SK-N-MC (cell line): ENCODE data around the gene ENAM.
"Not testable (repeated sequence)": the region's sequence is repeated elsewhere in the genome, so short reads cannot be mapped to it uniquely, and the experiment has no call there.

Experiments used
- DNase-seq: peaks from one replicate; pipeline ENCODE4 v3.0.0-alpha.2; 2011; ENCODE audit warnings: low read depth, low spot score
- H3K27ac ChIP-seq: fragments of 200-600 bp; sonication (generic); 2 replicates; pipeline ENCODE4 v1.5.1; 2016; ENCODE audit warnings: mixed run types
- H3K36me3 ChIP-seq: fragments of 200-600 bp; sonication (generic); 2 replicates; pipeline ENCODE4 v1.6.1; 2017; ENCODE audit warnings: antibody characterized with exemption, low read length, mixed read lengths; ENCODE audit not compliant: insufficient read depth
- H3K4me3 ChIP-seq: fragments of 200-600 bp; sonication (generic); 2 replicates; pipeline ENCODE4 v1.5.1; 2016
- H3K9ac ChIP-seq: fragments of 200-600 bp; sonication (generic); 2 replicates; pipeline ENCODE4 v1.8.0; 2017; ENCODE audit warnings: mixed run types, mixed read lengths; ENCODE audit not compliant: insufficient read length
- H3K9me3 ChIP-seq: fragments of 200-600 bp; sonication (generic); 2 replicates; pipeline ENCODE4 v1.6.1; 2017; ENCODE audit warnings: low read depth, mild to moderate bottlenecking, antibody characterized with exemption, low read length, moderate library complexity, mixed read lengths
- EZH2 ChIP-seq: fragments of 200-600 bp; sonication (generic); IDR thresholded peaks from one replicate; pipeline ENCODE4 v1.6.1; 2017; ENCODE audit warnings: antibody characterized with exemption
- FOXP2 ChIP-seq: optimal IDR thresholded peaks from 2 replicates; pipeline ENCODE3; 2011; ENCODE audit warnings: mild to moderate bottlenecking, moderate library complexity; ENCODE audit not compliant: insufficient read depth; ENCODE audit errors: extremely low read length, control extremely low read depth
- POLR2AphosphoS5 ChIP-seq: IDR thresholded peaks from 2 replicates; pipeline ENCODE4 v1.6.1; 2012; ENCODE audit warnings: mild to moderate bottlenecking, low read depth, low read length, borderline replicate concordance

Gene ENAM

GRCh38 chr4:70640192-70640591 is 11.6 kb downstream of the ENAM start:
- no peak for DNase-seq
- TF ChIP-seq POLR2AphosphoS5 (no peak), FOXP2 (no peak), EZH2 (no peak)
- H3K4me3 ChIP-seq: no peak overlapping the region
- H3K9ac ChIP-seq: no peak overlapping the region
- H3K9me3 ChIP-seq: no peaks in the 10 kb centered on the region
- H3K27ac ChIP-seq: no peak overlapping the region
- no peaks in the 10 kb centered on the region for H3K36me3 ChIP-seq

GRCh38 chr4:70650741-70651140 is 22.2 kb downstream of the ENAM start:
- not testable (repeated sequence) for DNase-seq, H3K4me3 ChIP-seq, H3K36me3 ChIP-seq, H3K9ac ChIP-seq, H3K9me3 ChIP-seq, H3K27ac ChIP-seq

GRCh38 chr4:70651864-70652506 is 23.4 kb downstream of the ENAM start:
- Histone ChIP-seq H3K27ac (no peak overlapping the region), H3K36me3 (no peaks in the 10 kb centered on the region), H3K4me3 (no peak overlapping the region), H3K9me3 (no peaks in the 10 kb centered on the region), H3K9ac (no peak overlapping the region)
- DNase-seq: peak; percentile 50
- no peak for TF ChIP-seq FOXP2
- TF ChIP-seq EZH2: no peak
- no peak for TF ChIP-seq POLR2AphosphoS5

GRCh38 chr4:70654605-70655011 is 26.1 kb downstream of the ENAM start:
- TF ChIP-seq EZH2 (no peak), FOXP2 (no peak), POLR2AphosphoS5 (no peak)
- H3K36me3 ChIP-seq: no peaks in the 10 kb centered on the region
- H3K4me3 ChIP-seq: no peak overlapping the region
- H3K9me3 ChIP-seq: no peaks in the 10 kb centered on the region
- no peak for DNase-seq
- H3K27ac ChIP-seq: no peak overlapping the region
- no peak overlapping the region for H3K9ac ChIP-seq

GRCh38 chr4:70657326-70657725 is 28.8 kb downstream of the ENAM start:
- no peak overlapping the region for H3K27ac ChIP-seq
- no peak for DNase-seq

GRCh38 chr4:70658418-70658817 is 29.9 kb downstream of the ENAM start:
- H3K9ac ChIP-seq: no peak overlapping the region
- no peak overlapping the region for H3K27ac ChIP-seq
- H3K36me3 ChIP-seq: no peaks in the 10 kb centered on the region
- no peaks in the 10 kb centered on the region for H3K9me3 ChIP-seq
- DNase-seq: no peak
- TF ChIP-seq FOXP2: no peak
- no peak for TF ChIP-seq EZH2
- no peak overlapping the region for H3K4me3 ChIP-seq

More at GRCh38 chr4:70657326-70657725, 28.8 kb downstream of the ENAM start:
- Histone ChIP-seq H3K36me3 (no peaks in the 10 kb centered on the region), H3K9ac (no peak overlapping the region), H3K4me3 (no peak overlapping the region), H3K9me3 (no peaks in the 10 kb centered on the region)
- no peak for TF ChIP-seq FOXP2
- TF ChIP-seq POLR2AphosphoS5: no peak
- TF ChIP-seq EZH2: no peak

GRCh38 chr4:70660106-70660505 is 31.6 kb downstream of the ENAM start:
- Histone ChIP-seq H3K4me3 (no peak overlapping the region), H3K9me3 (no peaks in the 10 kb centered on the region), H3K36me3 (no peaks in the 10 kb centered on the region), H3K27ac (no peak overlapping the region), H3K9ac (no peak overlapping the region)
- TF ChIP-seq FOXP2 (no peak), EZH2 (no peak), POLR2AphosphoS5 (no peak)
- no peak for DNase-seq

GRCh38 chr4:70661309-70661922 is 32.9 kb downstream of the ENAM start:
- not testable (repeated sequence) for H3K9ac ChIP-seq, DNase-seq, H3K9me3 ChIP-seq, H3K27ac ChIP-seq, H3K4me3 ChIP-seq, H3K36me3 ChIP-seq

GRCh38 chr4:70666369-70666768 is 37.8 kb downstream of the ENAM start, which contains the start of gene JCHAIN:
TSS of gene JCHAIN (minus strand) at chr4:70666508. CDS start at chr4:70666490, 18 bp downstream.
- H3K9ac ChIP-seq: no peak within 1 kb of the TSS
- no peak for DNase-seq
- no peak within 1 kb of the TSS for H3K4me3 ChIP-seq
- H3K27ac ChIP-seq: no peak within 1 kb of the TSS
- no peaks in the 10 kb centered on the region for H3K36me3 ChIP-seq
- no peaks in the 10 kb centered on the region for H3K9me3 ChIP-seq
- no peak for TF ChIP-seq POLR2AphosphoS5
- no peak for TF ChIP-seq FOXP2
- TF ChIP-seq EZH2: no peak
